Cardiac fibroblast (primary cell): ENCODE results near the gene CACNA1D.

Source experiments
- DNase-seq, 2 donors: peaks; one replicate each; pipeline versions ENCODE4 v3.0.0 to v3.0.0-alpha.2; 2010; ENCODE audit warnings: low read depth in 2 of 2
- H3K4me3 ChIP-seq, 2 donors: replicated peaks in 1 of 2; 1 replicate in 1 of 2; 2 replicates in 1 of 2; pipeline ENCODE4 v1.5.1; 2011; ENCODE audit warnings: low read depth in 2 of 2, low read length in 2 of 2, mild to moderate bottlenecking in 2 of 2, moderate library complexity in 1 of 2
- TF ChIP-seq, protein P1 (sequence below): IDR thresholded peaks from one replicate; pipeline ENCODE4 v1.5.1; 2011; ENCODE audit warnings: low read depth, mild to moderate bottlenecking, low read length, inconsistent platforms

CACNA1D gene

DNA sequence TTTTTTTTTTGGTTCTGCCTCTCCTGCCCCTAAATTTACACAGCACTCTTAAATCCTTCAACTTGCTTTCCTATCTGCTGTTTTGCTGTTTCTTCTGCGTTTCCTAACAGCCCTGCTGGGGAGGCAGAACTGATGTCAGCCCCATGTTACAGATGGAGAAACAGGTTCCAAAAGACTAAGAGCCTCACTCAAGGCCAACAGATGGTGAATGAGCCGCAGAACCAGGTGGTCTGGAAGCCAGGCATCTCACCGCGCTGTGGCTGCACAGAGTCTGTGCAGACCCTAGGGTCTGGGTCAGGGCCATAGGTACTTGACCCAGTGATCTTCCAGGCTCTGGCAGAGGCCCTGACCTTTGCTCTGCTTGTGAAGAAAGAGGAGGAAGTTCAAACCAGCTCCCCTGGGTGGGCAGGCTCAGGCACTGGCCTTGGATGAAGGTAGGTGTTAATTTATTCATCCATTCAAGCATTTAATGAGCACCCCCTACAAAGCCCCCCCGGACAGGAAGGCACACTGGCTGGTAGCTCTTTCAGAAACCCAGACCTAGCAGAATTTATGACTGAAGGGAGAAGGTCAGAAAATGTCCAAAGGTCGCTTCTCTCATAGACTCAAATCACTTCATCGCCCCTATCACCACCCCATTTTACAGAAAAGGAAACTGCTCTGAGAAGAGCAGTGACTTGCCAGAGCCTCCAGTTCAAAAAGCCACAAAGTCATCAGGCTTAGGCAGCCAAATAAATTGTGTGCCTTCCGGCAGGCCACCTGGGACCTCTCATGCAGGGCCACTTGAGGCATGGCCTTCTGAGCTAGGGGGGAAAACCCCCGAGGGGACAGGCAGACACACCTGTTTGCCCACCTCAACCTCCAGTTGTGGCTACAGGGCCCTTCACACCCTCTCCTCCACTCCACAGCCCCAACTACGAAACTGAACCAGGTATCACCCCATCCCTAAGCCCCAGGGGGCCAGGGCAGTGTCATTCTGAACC, 349.1 kb downstream of the CACNA1D start:
- TF ChIP-seq, protein P1, sequence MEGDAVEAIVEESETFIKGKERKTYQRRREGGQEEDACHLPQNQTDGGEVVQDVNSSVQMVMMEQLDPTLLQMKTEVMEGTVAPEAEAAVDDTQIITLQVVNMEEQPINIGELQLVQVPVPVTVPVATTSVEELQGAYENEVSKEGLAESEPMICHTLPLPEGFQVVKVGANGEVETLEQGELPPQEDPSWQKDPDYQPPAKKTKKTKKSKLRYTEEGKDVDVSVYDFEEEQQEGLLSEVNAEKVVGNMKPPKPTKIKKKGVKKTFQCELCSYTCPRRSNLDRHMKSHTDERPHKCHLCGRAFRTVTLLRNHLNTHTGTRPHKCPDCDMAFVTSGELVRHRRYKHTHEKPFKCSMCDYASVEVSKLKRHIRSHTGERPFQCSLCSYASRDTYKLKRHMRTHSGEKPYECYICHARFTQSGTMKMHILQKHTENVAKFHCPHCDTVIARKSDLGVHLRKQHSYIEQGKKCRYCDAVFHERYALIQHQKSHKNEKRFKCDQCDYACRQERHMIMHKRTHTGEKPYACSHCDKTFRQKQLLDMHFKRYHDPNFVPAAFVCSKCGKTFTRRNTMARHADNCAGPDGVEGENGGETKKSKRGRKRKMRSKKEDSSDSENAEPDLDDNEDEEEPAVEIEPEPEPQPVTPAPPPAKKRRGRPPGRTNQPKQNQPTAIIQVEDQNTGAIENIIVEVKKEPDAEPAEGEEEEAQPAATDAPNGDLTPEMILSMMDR, result no peak
- no peak overlapping the region for H3K4me3 ChIP-seq
- no peak for DNase-seq

DNA sequence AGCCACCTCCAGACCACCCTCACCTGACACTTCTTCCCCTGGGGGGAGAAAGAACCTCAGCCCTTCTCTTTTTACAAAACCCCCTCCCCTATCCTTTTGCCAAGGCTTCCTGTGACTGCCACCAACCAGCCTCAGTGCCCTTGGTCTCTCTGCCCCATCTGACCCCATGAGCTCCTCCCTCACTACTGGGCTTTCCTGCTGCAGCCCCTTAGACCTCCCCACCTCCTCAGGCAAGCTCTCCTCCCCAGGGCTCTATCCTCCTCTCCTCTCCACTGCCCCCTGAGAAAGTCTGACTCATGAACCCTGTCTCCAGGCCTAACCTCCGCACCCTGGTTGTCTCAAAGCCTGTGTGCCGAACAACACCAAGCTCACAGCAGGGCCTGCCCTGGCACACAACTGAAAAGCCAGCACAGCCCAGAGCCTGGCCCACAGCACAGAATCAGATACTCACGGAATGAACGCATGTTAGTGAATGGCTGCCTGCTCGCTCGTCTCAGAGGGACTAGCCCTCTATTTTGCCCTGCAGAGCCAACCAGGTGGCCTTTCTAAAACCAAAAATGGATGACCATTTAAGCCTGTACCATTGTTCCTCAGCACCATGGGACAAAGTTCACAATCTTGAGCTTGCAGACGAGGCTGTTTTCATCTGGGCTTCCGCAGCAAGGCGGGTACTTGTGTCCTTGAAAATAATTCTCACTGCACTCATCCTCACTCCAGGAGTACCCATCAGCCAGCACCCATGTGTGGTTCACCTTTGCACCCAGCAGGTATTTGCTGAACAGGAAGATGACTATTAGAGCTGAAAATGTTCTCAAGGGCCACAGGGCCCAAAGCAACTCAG, 350.1 kb downstream of the CACNA1D start:
- TF ChIP-seq, protein P1, result no peak
- H3K4me3 ChIP-seq, result no peak overlapping the region
- no peak for DNase-seq

DNA sequence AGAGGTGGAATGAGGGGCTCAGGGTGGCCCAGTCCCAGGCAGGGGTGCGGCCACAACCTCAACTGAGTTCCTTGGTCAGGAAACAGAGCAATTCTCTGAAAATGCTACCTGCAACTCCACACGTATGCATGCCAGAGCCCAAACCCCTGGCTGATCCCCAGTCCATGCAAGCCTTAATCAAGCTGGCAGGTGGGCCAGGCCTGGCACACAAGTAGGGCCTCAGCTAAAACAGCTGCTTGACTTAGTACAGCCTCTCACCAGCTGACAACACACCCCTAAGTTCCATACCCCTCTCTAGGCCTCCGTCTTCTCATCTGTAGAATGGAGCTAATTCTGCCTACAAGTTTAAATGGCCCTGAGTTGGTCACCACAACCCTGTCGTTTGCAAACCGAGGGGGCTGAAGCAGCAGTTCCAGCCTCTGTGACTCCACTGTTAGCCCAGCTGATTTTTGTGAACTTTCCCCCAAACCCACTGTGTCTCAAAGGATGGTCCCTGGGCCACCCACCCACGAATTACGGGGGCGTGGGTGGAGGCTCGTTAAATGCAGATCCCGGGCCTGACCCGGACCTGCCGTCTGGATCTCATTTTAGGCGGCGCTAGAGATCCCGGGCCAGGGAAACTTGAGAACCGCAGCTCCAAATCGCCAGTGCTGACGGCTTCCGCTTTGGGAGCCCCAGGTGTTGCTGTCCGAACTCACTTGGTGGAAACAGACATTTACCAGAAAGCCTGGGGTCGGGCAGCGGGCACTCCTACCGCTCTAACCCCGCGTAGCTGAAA, 350.9 kb downstream of the CACNA1D start:
- peak overlapping the region; percentile 45 to 51 for H3K4me3 ChIP-seq
- DNase-seq, result peak; percentile 21 to 29
- TF ChIP-seq, protein P1, result peak; percentile 24

DNA sequence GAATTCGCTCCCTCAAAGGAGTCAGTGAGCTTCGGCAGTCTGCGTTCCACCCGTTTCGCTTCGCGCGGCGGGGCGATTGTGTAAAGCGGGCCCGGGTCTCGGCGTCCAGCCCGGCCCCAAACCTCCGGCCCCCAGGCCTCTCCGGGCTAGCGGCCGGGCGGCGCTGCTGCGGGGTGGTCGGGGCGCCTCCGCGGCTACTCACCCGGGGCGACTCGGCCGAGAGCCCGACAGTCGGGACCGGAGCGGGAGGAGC, 351.4 kb downstream of the CACNA1D start:
- H3K4me3 ChIP-seq, result peak overlapping the region; percentile 45 to 51
- TF ChIP-seq, protein P1, result no peak
- no peak for DNase-seq

DNA sequence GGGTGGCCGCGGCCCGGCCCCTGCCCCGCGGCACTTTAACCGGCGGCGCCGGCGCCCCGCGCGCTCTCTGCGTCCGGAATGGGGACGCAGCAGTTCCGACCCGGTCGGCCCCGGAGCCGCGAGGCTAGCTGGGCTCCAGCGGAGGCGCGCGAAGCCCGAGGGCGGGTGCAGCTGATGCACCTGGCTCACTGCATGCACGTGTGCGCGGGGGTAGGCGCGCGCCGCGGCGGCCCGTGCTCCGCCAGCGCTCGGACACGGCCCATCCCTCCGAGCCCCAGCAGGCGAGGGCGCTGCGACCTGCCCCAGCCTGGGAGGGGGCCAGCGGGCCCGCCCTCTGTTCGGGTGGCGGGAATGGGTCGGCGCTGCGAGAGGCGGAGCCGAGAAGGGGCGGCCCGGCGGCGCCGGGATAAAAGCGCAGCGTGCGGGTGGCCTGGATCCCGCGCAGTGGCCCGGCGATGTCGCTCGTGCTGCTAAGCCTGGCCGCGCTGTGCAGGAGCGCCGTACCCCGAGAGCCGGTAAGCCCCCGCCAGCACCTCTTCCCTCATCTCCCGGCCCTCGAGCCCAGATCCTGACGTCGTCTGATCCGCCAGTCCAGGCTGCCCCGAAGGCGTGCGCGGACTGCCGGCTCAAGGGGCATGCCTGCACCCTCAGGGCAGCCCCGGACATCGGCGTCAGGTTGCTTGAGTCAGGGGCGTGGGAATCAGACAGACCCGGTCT, 351.9 kb downstream of the CACNA1D start, which contains the start of the genes CHDH and IL17RB:
CHDH (minus strand) TSS at position 286 of the 717 bp plus-strand sequence. CDS start 22,411 bp downstream, outside the sequence.
IL17RB (plus strand) TSS at position 435 of the 717 bp plus-strand sequence; CDS start at position 456, 21 bp downstream.
- H3K4me3 ChIP-seq, result peak within 1 kb of the TSS; percentile 45 to 51
- TF ChIP-seq, protein P1, result no peak
- DNase-seq, result no peak

- H3K4me3 ChIP-seq, result no peak overlapping the region
- TF ChIP-seq, protein P1, result no peak
- no peak for DNase-seq
Observed at GRCh38 chr3:53846851-53847155, 352.4 kb downstream of the CACNA1D start.
